ENCODE results near the gene RABL6. TPM values are rescaled to one million over a fixed set of nuclear protein-coding genes. Genes with fewer than 3 reads are reported as not detected.
A peak's percentile ranks its signal among the peaks of the same experiment; 100 is the strongest.
"Not testable (repeated sequence)": the region's sequence is repeated elsewhere in the genome, so short reads cannot be mapped to it uniquely, and the experiment has no call there.

Gene RABL6
- total RNA-seq, 2 donors from 2014 or later, result 48.4 to 61.7 TPM

DNA sequence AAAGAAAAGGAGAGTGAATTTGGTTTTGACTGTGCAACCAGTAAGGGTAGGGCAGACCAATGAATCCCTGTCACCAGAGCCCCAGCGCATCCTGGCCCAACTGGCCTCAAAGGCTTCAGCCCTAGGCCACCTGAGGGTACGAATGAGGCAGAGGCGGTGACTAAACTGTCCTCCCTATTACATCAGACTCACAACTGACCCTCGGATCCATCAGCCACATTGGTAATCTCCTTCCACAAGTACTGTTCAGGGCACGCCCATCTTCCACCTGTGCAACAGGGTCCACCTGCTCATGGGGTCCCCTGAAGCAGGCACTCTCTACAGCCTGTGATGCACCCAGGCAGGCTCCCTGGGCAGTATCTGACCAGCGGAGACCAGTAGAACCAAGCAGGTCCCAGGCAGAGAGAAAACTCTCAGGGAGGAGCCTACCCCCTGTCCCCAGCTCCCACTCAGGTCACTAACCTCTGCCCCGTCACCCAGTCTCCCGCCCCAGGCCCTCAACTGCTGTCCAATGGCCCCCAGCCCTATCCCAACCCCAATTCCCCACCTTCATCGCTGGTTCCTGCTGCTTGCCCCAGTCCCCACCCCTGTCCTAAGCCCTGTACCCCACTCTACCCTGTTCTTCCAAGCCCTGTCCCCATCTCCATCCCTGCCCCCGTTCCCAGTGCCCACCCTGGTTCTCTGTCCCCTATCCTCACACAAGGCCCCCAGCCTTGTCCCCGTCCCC, 57.5 kb downstream of the RABL6 start:
- Histone ChIP-seq H3K4me1 (peaks cover 0 to 26% of the 10 kb centered on the region in 2 donors), H3K27ac (peak overlapping the region; percentile 90 to 95), H3K4me3 (peak overlapping the region; percentile 96 to 100), H3K27me3 (no peaks in the 10 kb centered on the region), H3K9me3 (no peaks in the 10 kb centered on the region), H3K36me3 (peaks cover 35% of the 10 kb centered on the region)
- no peak for DNase-seq (ENCODE audit: low spot score)
- no peak for TF ChIP-seq CTCF (IDR thresholded peaks at IDR 0.05)

DNA sequence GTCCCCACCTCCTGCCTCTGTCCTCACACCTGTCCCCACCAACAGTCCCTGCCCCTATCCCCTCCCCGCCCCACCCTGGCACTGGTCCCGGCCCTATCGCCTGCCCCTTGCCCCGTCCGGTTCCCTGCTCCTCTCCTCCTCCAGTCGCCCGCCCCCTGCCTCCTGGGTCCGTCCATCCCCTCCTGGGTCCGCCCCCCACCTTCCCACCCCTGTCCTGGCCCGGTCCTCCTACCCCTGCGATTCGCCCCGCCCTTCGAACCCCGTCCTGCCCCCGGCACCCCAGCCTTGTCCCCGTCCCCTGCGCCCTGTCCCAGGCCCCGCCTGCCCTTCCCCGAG, 58.0 kb downstream of the RABL6 start:
- no peak for DNase-seq (ENCODE audit: low spot score)
- no peak for TF ChIP-seq CTCF (IDR thresholded peaks at IDR 0.05)
- peak overlapping the region; percentile 96 to 100 for H3K4me3 ChIP-seq
- H3K36me3 ChIP-seq, result peaks cover 32% of the 10 kb centered on the region
- H3K27me3 ChIP-seq, result no peaks in the 10 kb centered on the region
- H3K4me1 ChIP-seq, result peaks cover 0 to 26% of the 10 kb centered on the region in 2 donors
- H3K27ac ChIP-seq, result peak overlapping the region; percentile 90 to 95
- H3K9me3 ChIP-seq, result no peaks in the 10 kb centered on the region

GRCh38 chr9:136866898-136867421, 59.2 kb downstream of the RABL6 start:
- Histone ChIP-seq H3K4me1 (peaks cover 0 to 26% of the 10 kb centered on the region in 2 donors), H3K27ac (peak overlapping the region; percentile 67 to 95), H3K4me3 (peak overlapping the region; percentile 96 to 100), H3K36me3 (peaks cover 20% of the 10 kb centered on the region)
- H3K27me3 ChIP-seq; DNase-seq (ENCODE audit: low spot score); H3K9me3 ChIP-seq: not testable (repeated sequence)

GRCh38 chr9:136867480-136867879, 59.7 kb downstream of the RABL6 start:
- Histone ChIP-seq H3K4me1 (peaks cover 0 to 26% of the 10 kb centered on the region in 2 donors), H3K4me3 (no peak overlapping the region), H3K36me3 (peaks cover 14% of the 10 kb centered on the region), H3K27me3 (no peaks in the 10 kb centered on the region), H3K27ac (no peak overlapping the region), H3K9me3 (no peaks in the 10 kb centered on the region)
- no peak for DNase-seq (ENCODE audit: low spot score)
- TF ChIP-seq CTCF (IDR thresholded peaks at IDR 0.05), result no peak

GRCh38 chr9:136867917-136868316, 60.2 kb downstream of the RABL6 start:
- H3K27ac ChIP-seq, result no peak overlapping the region
- TF ChIP-seq CTCF (IDR thresholded peaks at IDR 0.05), result no peak
- H3K27me3 ChIP-seq, result no peaks in the 10 kb centered on the region
- no peak overlapping the region for H3K4me3 ChIP-seq
- H3K36me3 ChIP-seq, result peaks cover 10% of the 10 kb centered on the region
- DNase-seq (ENCODE audit: low spot score), result no peak
- peaks cover 0 to 26% of the 10 kb centered on the region in 2 donors for H3K4me1 ChIP-seq
- H3K9me3 ChIP-seq, result no peaks in the 10 kb centered on the region

GRCh38 chr9:136868644-136869043, 60.9 kb downstream of the RABL6 start:
- DNase-seq (ENCODE audit: low spot score), result no peak
- Histone ChIP-seq H3K36me3 (peaks cover 3% of the 10 kb centered on the region), H3K4me1 (peaks cover 0 to 26% of the 10 kb centered on the region in 2 donors), H3K27me3 (no peaks in the 10 kb centered on the region), H3K4me3 (no peak overlapping the region), H3K9me3 (no peaks in the 10 kb centered on the region), H3K27ac (no peak overlapping the region)
- no peak for TF ChIP-seq CTCF (IDR thresholded peaks at IDR 0.05)

DNA sequence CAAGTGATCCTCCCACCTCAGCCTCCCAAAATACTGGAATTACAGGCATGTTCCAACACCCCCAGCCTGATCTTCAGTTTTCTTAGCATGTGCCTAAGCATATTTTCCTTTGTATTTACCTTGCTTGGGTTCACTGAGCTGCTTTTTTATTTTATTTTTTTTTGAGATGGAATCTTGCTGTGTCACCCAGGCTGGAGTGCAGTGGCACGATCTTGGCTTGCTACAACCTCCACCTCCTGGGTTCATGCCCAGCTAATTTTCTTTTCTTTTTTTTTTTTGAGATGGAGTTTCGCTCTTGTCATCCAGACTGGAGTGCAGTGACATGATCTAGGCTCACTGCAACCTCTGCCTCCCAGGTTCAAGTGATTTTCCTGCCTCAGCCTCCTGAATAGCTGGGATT, 61.9 kb downstream of the RABL6 start:
- H3K36me3 ChIP-seq; H3K27ac ChIP-seq; H3K4me3 ChIP-seq; H3K27me3 ChIP-seq; DNase-seq (ENCODE audit: low spot score); H3K9me3 ChIP-seq: not testable (repeated sequence)
- H3K4me1 ChIP-seq, result peaks cover 0 to 18% of the 10 kb centered on the region in 2 donors

Measured in right atrium auricular region (tissue), 2 donors.